ENCODE data around the gene RELB. TPM values are rescaled to one million over a fixed set of nuclear protein-coding genes. Genes with fewer than 3 reads are reported as not detected.

The RELB gene
- polyA plus RNA-seq, 1 donor from 2014 or later: 1.1 TPM

GRCh38 chr19:45061965-45062364, 60.7 kb downstream of the RELB start:
- Histone ChIP-seq H3K27me3 (ENCODE audit: insufficient read depth, low read depth, low read length) (no peaks in the 10 kb centered on the region), H3K9me2 (ENCODE audit: insufficient read depth, low read length) (no peaks in the 10 kb centered on the region), H3K9ac (ENCODE audit: low read length) (no peak overlapping the region), H2AFZ (ENCODE audit: low read depth, low read length) (no peak overlapping the region), H3K79me2 (replicated peaks; ENCODE audit: insufficient read depth, low read length) (no peaks in the 10 kb centered on the region), H3K4me3 (ENCODE audit: low read length) (no peak overlapping the region), H3K9me3 (ENCODE audit: low read length) (no peaks in the 10 kb centered on the region), H4K20me1 (ENCODE audit: insufficient read depth) (no peaks in the 10 kb centered on the region), H3K4me2 (ENCODE audit: low read length) (no peak overlapping the region), H3F3A (ENCODE audit: insufficient read depth, low read length, poor library complexity, severe bottlenecking) (no peaks in the 10 kb centered on the region), H3K36me3 (ENCODE audit: insufficient read depth, low read length) (no peaks in the 10 kb centered on the region), H3K27ac (ENCODE audit: low read length) (no peak overlapping the region)
- TF ChIP-seq REST (IDR thresholded peaks at IDR 0.05; ENCODE audit: borderline replicate concordance): no peak

GRCh38 chr19:45063851-45064801, 62.9 kb downstream of the RELB start:
- no peaks in the 10 kb centered on the region for H3K9me2 ChIP-seq (ENCODE audit: insufficient read depth, low read length)
- no peaks in the 10 kb centered on the region for H3K9me3 ChIP-seq (ENCODE audit: low read length)
- no peaks in the 10 kb centered on the region for H3K27me3 ChIP-seq (ENCODE audit: insufficient read depth, low read depth, low read length)
- no peaks in the 10 kb centered on the region for H4K20me1 ChIP-seq (ENCODE audit: insufficient read depth)
- H3F3A ChIP-seq (ENCODE audit: insufficient read depth, low read length, poor library complexity, severe bottlenecking): no peaks in the 10 kb centered on the region
- H3K36me3 ChIP-seq (ENCODE audit: insufficient read depth, low read length): no peaks in the 10 kb centered on the region
- H3K9ac ChIP-seq (ENCODE audit: low read length): no peak overlapping the region
- TF ChIP-seq EP300 (conservative IDR thresholded peaks at IDR 0.05; ENCODE audit: poor library complexity, severe bottlenecking) (no peak), CTCF (IDR thresholded peaks at IDR 0.05; ENCODE audit: poor library complexity, severe bottlenecking) (no peak), TAF1 (IDR thresholded peaks at IDR 0.05; ENCODE audit: low read depth) (no peak), REST (IDR thresholded peaks at IDR 0.05; ENCODE audit: borderline replicate concordance) (no peak), RAD21 (conservative IDR thresholded peaks at IDR 0.05) (no peak), SMC3 (conservative IDR thresholded peaks at IDR 0.05; ENCODE audit: poor library complexity) (no peak), MXI1 (conservative IDR thresholded peaks at IDR 0.05; ENCODE audit: poor library complexity, severe bottlenecking) (no peak), EZH2 (IDR thresholded peaks at IDR 0.05; ENCODE audit: borderline replicate concordance, insufficient read depth, low read length, poor library complexity, severe bottlenecking) (no peak), POLR2AphosphoS5 (IDR thresholded peaks at IDR 0.05) (no peak)
- H3K4me3 ChIP-seq (ENCODE audit: low read length): no peak overlapping the region
- no peaks in the 10 kb centered on the region for H3K79me2 ChIP-seq (replicated peaks; ENCODE audit: insufficient read depth, low read length)
- H3K4me2 ChIP-seq (ENCODE audit: low read length): no peak overlapping the region
- no peak overlapping the region for H2AFZ ChIP-seq (ENCODE audit: low read depth, low read length)
- no peak overlapping the region for H3K27ac ChIP-seq (ENCODE audit: low read length)

Measured in neural cell (in vitro differentiated cells).